Muscle layer of colon (tissue), 2 donors: ENCODE results near the gene CYFIP1.

Experiments
- H3K27ac ChIP-seq: one replicate; pipeline ENCODE4 v1.7.0; 2013; ENCODE audit warnings: low read depth, mild to moderate bottlenecking, low read length, moderate library complexity
- H3K27me3 ChIP-seq, 2 donors: one replicate each; pipeline ENCODE4 v1.7.0; 2013; ENCODE audit warnings: low read length in 2 of 2, mild to moderate bottlenecking in 2 of 2; ENCODE audit not compliant: insufficient read depth in 2 of 2, control insufficient read depth in 1 of 2
- H3K36me3 ChIP-seq: one replicate; pipeline ENCODE4 v1.7.0; 2013; ENCODE audit warnings: mild to moderate bottlenecking, low read length; ENCODE audit not compliant: insufficient read depth
- H3K4me1 ChIP-seq: one replicate; pipeline ENCODE4 v1.7.0; 2013; ENCODE audit warnings: mild to moderate bottlenecking, low read length; ENCODE audit not compliant: insufficient read depth
- H3K4me3 ChIP-seq, 2 donors: one replicate each; pipeline ENCODE4 v1.7.0; 2013; ENCODE audit warnings: low read length in 2 of 2, low read depth in 1 of 2, mild to moderate bottlenecking in 1 of 2, moderate library complexity in 1 of 2
- H3K9ac ChIP-seq: one replicate; pipeline ENCODE4 v1.7.0; 2013; ENCODE audit warnings: low read length
- H3K9me3 ChIP-seq: one replicate; pipeline ENCODE4 v1.7.0; 2013; ENCODE audit warnings: mild to moderate bottlenecking, low read length
- donor health status: abdominal sarcoma.
- donor health status: Adenocarcinoma of cecum.

The CYFIP1 gene

DNA sequence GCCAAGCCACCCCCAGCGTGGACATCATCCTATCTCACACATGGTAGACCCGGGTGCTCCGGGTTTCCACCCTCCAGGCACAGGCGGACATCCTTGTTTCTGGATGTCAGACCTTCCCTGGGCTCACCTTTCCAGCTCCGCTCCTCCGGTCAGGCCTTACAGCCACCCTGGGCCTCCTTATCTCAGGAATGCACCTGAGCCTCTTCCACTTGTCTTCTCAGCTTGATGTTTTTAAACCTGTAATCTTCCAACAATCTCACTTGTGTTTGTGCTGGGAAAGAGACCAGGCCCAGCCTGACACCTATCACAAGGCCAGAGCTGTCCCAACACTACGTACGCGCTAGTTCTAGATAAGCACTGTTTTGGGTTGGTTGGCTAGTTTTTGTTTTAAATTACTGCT is 87.8 kb downstream of the CYFIP1 start:
- Histone ChIP-seq H3K4me3 (no peak overlapping the region), H3K9me3 (no peaks in the 10 kb centered on the region), H3K27ac (no peak overlapping the region), H3K27me3 (no peaks in the 10 kb centered on the region), H3K4me1 (no peaks in the 10 kb centered on the region), H3K36me3 (peaks cover 24% of the 10 kb centered on the region), H3K9ac (no peak overlapping the region)

DNA sequence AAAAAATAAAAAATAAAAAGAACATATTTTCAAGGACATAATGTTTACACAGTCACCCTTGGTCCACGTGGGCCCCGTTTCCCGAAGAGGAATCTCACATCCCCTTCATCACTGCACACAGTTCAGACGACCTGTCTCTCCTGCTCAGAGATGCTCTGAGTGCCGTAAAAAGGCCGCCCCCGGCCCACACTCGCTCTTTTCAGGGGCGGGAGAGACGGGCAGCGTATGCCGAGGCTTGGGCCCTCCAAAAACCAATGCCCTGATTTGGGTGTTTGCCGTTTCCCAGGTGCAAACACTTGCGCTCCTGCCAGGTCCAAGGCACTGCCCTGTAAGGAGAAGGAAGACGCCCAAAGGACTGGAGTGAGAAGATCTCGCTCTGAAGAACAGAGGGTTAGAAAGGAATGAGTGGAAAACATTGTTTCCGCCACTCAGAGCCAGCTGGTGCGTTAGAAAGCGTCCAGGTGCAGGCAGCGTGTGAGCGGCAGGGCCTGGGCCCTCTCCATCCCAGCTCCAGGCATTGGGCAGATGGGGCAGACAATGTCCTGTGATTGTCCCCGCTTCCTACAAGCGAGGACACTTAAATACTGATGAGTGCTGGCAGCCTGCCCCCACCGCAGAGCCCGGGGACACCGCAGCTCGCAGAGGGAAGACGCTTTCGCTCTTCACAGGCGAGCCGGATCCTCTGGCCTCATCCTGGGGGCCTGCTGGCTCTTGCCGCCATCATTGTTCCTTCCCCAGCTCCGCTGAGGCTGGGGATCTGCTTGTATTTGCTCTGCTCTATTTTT is 88.5 kb downstream of the CYFIP1 start:
- H3K27me3 ChIP-seq, result no peaks in the 10 kb centered on the region
- no peak overlapping the region for H3K27ac ChIP-seq
- peaks cover 26% of the 10 kb centered on the region for H3K36me3 ChIP-seq
- H3K9ac ChIP-seq, result no peak overlapping the region
- H3K4me1 ChIP-seq, result no peaks in the 10 kb centered on the region
- no peaks in the 10 kb centered on the region for H3K9me3 ChIP-seq
- H3K4me3 ChIP-seq, result no peak overlapping the region

DNA sequence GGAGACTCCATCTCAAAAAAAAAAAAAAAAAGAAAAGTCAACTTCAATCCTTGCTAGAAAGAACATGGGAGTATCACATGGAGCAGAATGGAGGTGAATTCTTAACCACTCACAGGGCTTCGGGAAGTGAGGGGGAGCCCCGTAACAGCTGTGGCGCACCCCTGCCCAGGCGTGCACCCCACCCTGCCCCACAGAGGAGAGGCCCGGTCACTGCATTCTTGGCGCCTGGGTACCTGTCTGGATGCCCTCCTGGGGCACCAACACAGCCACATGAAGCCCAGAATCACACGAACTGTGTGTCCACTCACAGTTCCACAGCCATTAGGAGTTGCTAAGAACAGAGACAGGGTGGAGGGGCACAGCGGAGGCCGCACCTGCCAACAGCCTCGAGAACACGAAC is 89.9 kb downstream of the CYFIP1 start:
- Histone ChIP-seq H3K4me1 (no peaks in the 10 kb centered on the region), H3K9me3 (no peaks in the 10 kb centered on the region), H3K27ac (no peak overlapping the region), H3K36me3 (peaks cover 26% of the 10 kb centered on the region), H3K9ac (no peak overlapping the region), H3K27me3 (no peaks in the 10 kb centered on the region), H3K4me3 (no peak overlapping the region)

DNA sequence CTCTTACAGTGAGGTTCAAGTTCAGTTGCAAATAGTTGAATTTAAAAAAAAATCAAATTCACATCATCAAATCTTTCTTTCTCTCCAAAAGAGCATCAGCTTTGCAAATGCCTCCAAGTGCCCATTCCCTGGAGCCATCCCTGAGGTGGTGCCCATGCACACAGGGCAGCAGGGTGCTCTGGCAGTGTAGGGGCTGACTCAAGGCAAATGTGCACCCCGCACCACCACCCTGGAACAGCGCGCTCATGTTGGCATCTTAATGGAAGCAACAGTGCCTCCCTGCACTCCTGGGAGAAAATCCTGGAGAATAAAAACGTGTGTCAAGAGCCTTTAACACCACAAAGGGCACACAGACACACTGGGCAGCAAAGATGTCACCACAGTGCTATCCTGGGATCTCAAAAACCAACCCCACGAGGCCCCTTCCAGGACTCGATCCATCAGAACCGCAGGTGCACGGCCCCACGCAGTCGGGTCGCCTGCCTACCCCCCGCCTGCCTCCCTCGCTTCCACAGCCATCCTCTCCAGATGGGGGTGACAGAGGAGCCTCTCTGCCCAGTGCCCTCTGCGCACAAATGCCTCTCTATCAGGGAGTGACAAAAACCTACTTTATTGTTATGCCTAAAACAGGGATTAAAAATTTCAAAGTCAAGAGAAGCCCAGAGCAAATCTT is 90.9 kb downstream of the CYFIP1 start:
- no peak overlapping the region for H3K9ac ChIP-seq
- peaks cover 26% of the 10 kb centered on the region for H3K36me3 ChIP-seq
- H3K9me3 ChIP-seq, result no peaks in the 10 kb centered on the region

DNA sequence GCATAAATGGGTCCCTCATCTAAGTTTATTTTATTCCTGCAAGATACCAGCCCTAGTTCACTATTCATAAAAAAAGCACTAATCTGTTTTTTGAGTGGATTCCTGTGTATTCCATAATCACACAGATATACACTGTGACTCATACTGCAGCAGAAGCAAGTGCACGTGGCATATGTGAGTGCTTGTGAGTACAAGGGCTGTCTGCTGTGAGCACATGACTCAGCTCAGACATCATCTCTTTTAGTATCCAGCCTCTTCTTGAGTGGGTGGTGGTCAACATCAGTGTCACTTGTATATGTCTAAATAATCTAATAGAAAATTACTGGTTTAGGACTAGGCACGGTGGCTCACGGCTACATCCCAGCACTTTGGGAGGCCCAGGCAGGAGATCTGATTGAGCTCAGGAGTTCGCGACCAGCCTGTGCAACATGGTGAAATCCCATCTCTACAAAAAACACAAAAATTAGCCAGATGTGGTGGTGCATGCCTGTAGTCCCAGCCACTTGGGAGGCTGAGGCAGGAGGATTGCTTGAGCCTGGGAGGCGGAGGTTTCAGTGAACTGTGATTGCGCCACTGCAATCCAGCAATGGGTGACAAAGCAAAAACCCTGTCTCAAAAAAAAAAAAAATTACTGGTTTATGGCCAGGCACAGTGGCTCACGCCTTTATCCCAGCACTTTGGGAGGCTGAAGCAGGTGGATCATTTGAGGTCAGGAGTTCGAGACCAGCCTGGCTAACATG is 91.9 kb downstream of the CYFIP1 start:
- H3K27me3 ChIP-seq, result no peaks in the 10 kb centered on the region
- peaks cover 20% of the 10 kb centered on the region for H3K36me3 ChIP-seq
- no peak overlapping the region for H3K4me3 ChIP-seq
- H3K27ac ChIP-seq, result no peak overlapping the region
- H3K4me1 ChIP-seq, result no peaks in the 10 kb centered on the region
- H3K9ac ChIP-seq, result no peak overlapping the region
- H3K9me3 ChIP-seq, result no peaks in the 10 kb centered on the region

More for the DNA sequence above, 90.9 kb downstream of the CYFIP1 start:
- Histone ChIP-seq H3K4me1 (no peaks in the 10 kb centered on the region), H3K27me3 (no peaks in the 10 kb centered on the region), H3K4me3 (no peak overlapping the region), H3K27ac (no peak overlapping the region)

DNA sequence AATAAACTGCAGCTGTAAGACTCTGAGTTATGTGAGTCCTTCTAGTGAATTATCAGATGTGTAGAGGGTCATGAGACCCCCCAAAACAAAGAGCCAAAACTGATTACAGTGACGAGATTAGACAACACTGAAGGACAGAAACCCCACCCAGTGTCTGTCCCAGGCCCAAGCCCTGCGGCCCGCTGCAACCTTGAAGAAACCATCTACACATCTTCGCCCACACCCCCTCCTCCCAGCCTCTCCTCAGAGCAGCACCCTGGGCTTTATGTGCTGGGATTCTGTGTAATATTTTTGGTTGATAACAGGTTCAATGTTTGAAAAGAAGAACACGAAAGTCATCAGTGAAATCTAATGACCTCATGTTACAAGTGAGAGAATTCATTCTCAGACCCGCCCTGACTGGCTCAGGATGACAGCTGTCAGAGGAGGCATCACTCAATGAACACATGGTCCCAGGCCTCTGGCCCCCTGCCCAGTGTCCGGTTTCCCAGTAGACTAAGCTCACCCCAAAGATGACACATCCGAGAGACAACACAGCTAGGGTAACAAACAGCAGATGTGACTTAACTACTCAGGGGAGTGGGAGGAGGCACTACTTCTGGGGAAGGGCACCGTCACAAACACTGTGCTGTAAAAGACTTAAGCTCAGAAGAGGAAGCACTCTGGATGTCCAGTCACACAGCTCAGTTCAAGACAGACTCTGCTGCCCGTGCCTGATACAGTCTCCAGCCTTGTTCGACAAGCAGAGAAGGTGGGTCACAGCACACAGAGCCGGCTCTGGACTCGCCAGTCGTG is 92.8 kb downstream of the CYFIP1 start:
- H3K4me1 ChIP-seq, result no peaks in the 10 kb centered on the region
- no peaks in the 10 kb centered on the region for H3K27me3 ChIP-seq
- H3K9me3 ChIP-seq, result no peaks in the 10 kb centered on the region
- no peak overlapping the region for H3K27ac ChIP-seq
- H3K4me3 ChIP-seq, result no peak overlapping the region
- H3K9ac ChIP-seq, result no peak overlapping the region
- peaks cover 21% of the 10 kb centered on the region for H3K36me3 ChIP-seq

DNA sequence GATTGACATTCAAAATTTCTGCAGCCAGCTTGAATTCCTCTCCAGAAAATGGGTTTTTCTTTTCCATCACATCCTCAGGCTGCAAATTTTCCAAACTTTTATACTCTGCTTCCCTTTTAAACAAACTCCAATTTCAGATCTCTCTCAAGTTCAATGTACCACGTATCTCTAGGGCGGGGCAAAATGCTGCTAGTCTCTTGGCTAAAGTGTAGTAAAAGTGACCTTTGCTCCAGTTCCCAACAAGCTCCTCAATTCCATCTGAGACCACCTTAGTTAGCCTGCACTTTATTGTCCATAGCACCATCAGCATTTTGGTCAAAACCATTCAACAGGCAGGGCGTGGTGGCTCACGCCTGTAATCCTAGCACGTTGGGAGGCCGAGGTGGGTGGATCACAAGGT is 95.0 kb downstream of the CYFIP1 start:
- Histone ChIP-seq H3K36me3 (peaks cover 33% of the 10 kb centered on the region), H3K27me3 (no peaks in the 10 kb centered on the region), H3K9ac (no peak overlapping the region), H3K9me3 (no peaks in the 10 kb centered on the region), H3K4me1 (no peaks in the 10 kb centered on the region), H3K27ac (no peak overlapping the region), H3K4me3 (no peak overlapping the region)

DNA sequence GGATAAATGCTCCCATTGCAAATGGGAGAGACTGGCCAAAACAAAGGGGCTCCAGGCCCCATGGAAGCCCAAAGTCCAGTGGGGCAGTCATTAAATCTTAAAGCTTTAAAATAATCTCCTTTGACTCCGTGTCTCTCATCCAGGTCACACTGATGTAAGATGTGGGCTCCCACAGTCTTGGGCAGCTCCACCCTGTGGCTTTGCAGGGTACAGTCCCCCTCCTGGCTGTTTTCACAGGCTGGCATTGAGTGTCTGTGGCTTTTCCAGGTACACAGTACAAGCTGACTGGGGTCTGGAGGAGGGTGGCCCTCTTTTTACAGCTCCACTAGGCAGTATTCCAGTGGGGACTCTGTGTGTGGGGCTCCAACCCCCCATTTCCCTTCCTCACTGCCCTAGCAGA is 95.8 kb downstream of the CYFIP1 start:
- Histone ChIP-seq H3K9ac (no peak overlapping the region), H3K27me3 (no peaks in the 10 kb centered on the region), H3K27ac (no peak overlapping the region), H3K36me3 (peaks cover 35% of the 10 kb centered on the region), H3K9me3 (no peaks in the 10 kb centered on the region), H3K4me1 (no peaks in the 10 kb centered on the region), H3K4me3 (no peak overlapping the region)

DNA sequence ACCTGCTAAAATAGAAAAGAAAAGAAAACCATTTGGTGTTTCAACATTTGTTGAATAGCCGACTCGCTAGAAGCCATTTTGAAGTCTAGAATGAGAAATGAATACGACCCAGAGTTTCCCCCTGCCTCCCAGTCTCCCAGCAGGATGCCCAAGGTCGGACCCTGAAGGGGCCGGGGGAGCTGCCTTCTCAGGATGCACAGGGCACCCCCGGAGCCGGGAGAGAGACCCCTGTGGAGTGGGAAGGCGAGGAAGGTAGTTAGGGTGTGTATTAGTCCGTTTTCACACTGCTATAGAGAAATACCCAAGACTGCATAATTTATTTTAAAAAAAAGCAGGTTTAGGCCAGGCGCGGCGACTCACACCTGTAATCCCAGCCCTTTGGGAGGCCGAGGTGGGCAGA is 97.0 kb downstream of the CYFIP1 start:
- Histone ChIP-seq H3K9me3 (no peaks in the 10 kb centered on the region), H3K9ac (no peak overlapping the region), H3K27ac (no peak overlapping the region), H3K4me1 (no peaks in the 10 kb centered on the region), H3K36me3 (peaks cover 35% of the 10 kb centered on the region), H3K27me3 (no peaks in the 10 kb centered on the region), H3K4me3 (no peak overlapping the region)

DNA sequence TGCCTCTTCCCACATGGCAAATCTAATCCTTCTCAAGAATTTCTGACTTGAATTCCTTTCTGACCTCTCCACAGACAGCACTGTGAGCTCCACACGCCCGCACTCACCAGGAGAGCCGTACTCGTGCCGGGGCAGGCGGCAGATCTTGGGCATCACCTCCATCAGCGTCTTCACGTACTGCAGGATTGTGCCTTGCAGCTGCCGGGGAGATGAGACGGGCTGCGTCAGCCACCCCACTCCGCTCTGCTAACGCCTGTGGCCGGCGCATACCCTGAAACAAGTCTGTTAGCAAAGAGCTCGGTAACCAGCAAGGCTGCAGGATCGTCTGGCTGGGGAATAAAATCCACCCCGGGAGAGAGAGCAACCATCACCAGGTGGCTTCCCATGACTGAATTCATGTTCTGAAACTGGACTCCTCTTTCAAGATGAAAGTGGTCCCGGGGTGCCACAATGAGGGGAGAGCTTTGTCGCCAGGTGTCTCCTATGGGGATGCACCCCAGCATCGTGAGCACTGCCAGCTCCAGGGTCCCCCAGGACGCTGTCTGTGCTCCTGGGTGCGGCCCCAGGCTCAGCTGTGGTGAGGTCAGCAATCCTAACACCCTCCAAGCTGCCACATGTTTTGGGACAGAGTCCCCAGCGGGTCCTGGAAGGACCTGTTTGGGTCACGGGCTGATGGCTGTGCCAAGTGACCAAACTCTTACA is 98.3 kb downstream of the CYFIP1 start:
- no peaks in the 10 kb centered on the region for H3K27me3 ChIP-seq
- H3K9ac ChIP-seq, result no peak overlapping the region
- no peak overlapping the region for H3K4me3 ChIP-seq
- no peaks in the 10 kb centered on the region for H3K9me3 ChIP-seq
- H3K4me1 ChIP-seq, result no peaks in the 10 kb centered on the region
- no peak overlapping the region for H3K27ac ChIP-seq
- H3K36me3 ChIP-seq, result peaks cover 33% of the 10 kb centered on the region
